Measurements from ENCODE around the gene RIT1.

DNA sequence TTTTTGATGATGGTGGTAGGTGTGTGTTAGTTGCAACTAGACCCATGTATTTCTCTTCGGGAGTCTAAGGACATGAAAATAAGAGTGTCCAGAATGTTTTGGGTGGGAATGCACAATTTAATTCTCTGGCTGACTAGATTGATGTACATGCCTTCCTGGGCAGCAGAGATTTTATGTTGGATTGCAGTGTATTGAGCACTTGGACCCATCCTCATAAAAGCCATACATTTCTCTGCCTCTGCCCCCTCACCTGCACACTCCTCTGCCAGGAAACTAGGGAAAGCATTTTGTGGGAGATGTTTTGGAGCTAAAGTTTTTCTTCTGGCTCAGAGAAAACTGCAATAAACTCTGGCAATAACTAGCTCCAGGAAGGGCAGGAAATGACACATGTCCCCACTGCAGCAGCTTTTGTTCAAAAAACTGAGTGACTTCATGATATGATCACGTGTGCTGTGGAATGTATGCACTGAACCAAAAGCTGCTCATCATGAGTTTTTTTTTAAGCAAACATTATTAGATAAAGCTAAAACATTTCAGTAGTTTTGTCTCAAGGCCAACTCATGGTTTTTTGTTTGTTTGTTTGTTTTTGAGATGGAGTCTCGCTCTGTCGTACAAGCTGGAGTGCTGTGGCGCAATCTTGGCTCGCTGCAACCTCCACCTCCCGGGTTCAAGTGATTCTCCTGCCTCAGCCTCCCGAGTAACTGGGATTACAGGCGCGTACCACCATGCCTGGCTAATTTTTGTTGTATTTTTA lies 17.6 kb downstream of the RIT1 start:
- TF ChIP-seq, protein P1, sequence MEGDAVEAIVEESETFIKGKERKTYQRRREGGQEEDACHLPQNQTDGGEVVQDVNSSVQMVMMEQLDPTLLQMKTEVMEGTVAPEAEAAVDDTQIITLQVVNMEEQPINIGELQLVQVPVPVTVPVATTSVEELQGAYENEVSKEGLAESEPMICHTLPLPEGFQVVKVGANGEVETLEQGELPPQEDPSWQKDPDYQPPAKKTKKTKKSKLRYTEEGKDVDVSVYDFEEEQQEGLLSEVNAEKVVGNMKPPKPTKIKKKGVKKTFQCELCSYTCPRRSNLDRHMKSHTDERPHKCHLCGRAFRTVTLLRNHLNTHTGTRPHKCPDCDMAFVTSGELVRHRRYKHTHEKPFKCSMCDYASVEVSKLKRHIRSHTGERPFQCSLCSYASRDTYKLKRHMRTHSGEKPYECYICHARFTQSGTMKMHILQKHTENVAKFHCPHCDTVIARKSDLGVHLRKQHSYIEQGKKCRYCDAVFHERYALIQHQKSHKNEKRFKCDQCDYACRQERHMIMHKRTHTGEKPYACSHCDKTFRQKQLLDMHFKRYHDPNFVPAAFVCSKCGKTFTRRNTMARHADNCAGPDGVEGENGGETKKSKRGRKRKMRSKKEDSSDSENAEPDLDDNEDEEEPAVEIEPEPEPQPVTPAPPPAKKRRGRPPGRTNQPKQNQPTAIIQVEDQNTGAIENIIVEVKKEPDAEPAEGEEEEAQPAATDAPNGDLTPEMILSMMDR (IDR thresholded peaks at IDR 0.05), result no peak
- no peak for TF ChIP-seq POLR2AphosphoS5 (IDR thresholded peaks at IDR 0.05)
